RWPE1 (cell line): ENCODE measurements around the gene HIVEP3.
"Not testable (repeated sequence)": the region's sequence is repeated elsewhere in the genome, so short reads cannot be mapped to it uniquely, and the experiment has no call there.

Experiments
- CTCF ChIA-PET: fragments of 350-600 bp; sonication (Branson Sonifier 250); formaldehyde crosslinking; extraction: SDS; loops from one replicate; lab custom pipeline; 2021; lab: Yijun Ruan, JAX
- POLR2A ChIA-PET: fragments of 400-600 bp; formaldehyde crosslinking; extraction: SDS; loops from one replicate; lab custom pipeline; 2020; ENCODE audit warnings: antibody characterized with exemption; ENCODE audit not compliant: low non-redundant PET; lab: Yijun Ruan, JAX
- DNase-seq: peaks from one replicate; pipeline ENCODE4 v3.0.0; 2012; ENCODE audit warnings: low spot score
- H3K27ac ChIP-seq: fragments of 450-650 bp; 2 replicates; pipeline ENCODE4 v1.5.1; 2017
- CTCF ChIP-seq: fragments of 450-650 bp; conservative IDR thresholded peaks from 2 replicates; pipeline ENCODE4 v1.5.1; 2017; ENCODE audit warnings: low read depth, mild to moderate bottlenecking

HIVEP3 gene

GRCh38 chr1:41558761-41559171 lies 360.0 kb downstream of the HIVEP3 start:
- CTCF ChIA-PET, result no interaction called here
- POLR2A ChIA-PET, result no interaction called here
- H3K27ac ChIP-seq, result no peak overlapping the region

DNA sequence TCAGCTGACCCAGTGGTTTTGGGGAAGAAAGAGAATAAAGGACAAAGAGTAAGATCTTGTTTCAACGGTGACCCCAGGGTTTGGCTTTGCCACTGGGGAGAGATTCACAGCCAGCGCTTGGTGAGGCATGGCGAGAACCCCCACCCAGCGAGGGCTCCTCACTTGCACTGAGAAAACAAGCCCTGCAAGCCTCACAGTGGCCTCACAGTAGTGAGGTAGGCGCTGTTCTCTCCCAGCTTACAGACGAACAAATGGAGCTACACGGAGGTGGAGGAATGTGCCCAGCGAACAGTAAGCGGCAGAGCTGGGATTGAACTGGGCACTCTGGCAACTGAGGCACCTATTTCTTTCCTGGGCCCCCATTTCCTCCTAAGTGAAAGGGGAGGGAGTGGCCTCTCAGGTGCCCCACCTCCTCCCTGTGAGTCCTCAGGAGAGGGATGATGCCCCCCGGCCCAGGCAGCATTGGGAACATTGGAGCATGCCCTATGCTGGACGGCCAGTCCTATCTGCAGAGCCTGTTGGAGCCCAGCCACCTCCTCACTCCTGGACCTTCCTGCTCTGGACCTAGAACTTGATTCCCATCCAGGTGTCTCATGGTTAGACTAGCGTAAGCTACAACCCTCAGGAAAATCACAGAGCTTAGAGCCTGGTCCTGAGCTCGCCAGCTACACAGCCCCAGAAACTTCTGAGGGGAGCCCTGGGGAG lies 360.8 kb downstream of the HIVEP3 start:
- TF ChIP-seq CTCF, result no peak
- DNase-seq, result no peak
- H3K27ac ChIP-seq, result no peak overlapping the region
- POLR2A ChIA-PET, result no interaction called here
- CTCF ChIA-PET, result no interaction called here

More at GRCh38 chr1:41558761-41559171, 360.0 kb downstream of the HIVEP3 start:
- no peak for TF ChIP-seq CTCF
- DNase-seq, result no peak

GRCh38 chr1:41554746-41555145 lies 364.0 kb downstream of the HIVEP3 start:
- CTCF ChIA-PET, POLR2A ChIA-PET, H3K27ac ChIP-seq, DNase-seq: not testable (repeated sequence)

GRCh38 chr1:41547781-41548560 lies 370.8 kb downstream of the HIVEP3 start:
- no peak overlapping the region for H3K27ac ChIP-seq
- ChIA-PET POLR2A (no interaction called here), CTCF (no interaction called here)
- peak; percentile 7 for DNase-seq
- no peak for TF ChIP-seq CTCF

GRCh38 chr1:41547336-41547735 lies 371.4 kb downstream of the HIVEP3 start:
- no peak for TF ChIP-seq CTCF
- CTCF ChIA-PET, result interaction anchor here (0.6 kb wide), 1 partner anchor 29 kb away, joined by 3 read pairs; no protein-coding TSS in a partner anchor
- H3K27ac ChIP-seq, result no peak overlapping the region
- DNase-seq, result no peak
- POLR2A ChIA-PET, result no interaction called here

DNA sequence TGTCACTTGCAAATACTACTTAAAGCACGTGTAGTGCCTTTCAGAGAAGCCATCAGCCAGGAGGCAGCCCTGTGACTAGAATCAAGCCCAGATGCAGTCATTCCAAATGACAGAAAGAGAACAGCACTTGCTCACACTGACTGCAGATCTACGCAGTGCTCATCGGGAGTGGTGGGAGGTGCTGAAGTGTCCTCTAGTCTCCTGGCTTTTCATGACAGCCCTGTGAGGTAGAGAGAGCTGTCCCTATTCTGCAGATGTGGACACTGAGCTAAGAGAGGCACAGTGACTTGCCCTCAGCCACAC lies 371.9 kb downstream of the HIVEP3 start:
- ChIA-PET POLR2A (no interaction called here), CTCF (interaction anchor here (0.6 kb wide), 1 partner anchor 29 kb away, joined by 3 read pairs; no protein-coding TSS in a partner anchor)
- TF ChIP-seq CTCF, result no peak

More for the DNA sequence above, 371.9 kb downstream of the HIVEP3 start:
- 0 out of 2 replicates have a peak overlapping the region, but pooled peaks have one; percentile 1 for H3K27ac ChIP-seq
- no peak for DNase-seq
